VCaP (cell line): Measurements from ENCODE around the gene ZBTB34.

ENCODE experiments used
- H3K27ac ChIP-seq: fragments of 450-650 bp; 2 replicates; pipeline ENCODE4 v1.5.1; 2017
- TF ChIP-seq, protein P1 (sequence below): fragments of 450-650 bp; conservative IDR thresholded peaks from 2 replicates; pipeline ENCODE4 v1.5.1; 2017; ENCODE audit warnings: mild to moderate bottlenecking, moderate library complexity

The ZBTB34 gene

DNA sequence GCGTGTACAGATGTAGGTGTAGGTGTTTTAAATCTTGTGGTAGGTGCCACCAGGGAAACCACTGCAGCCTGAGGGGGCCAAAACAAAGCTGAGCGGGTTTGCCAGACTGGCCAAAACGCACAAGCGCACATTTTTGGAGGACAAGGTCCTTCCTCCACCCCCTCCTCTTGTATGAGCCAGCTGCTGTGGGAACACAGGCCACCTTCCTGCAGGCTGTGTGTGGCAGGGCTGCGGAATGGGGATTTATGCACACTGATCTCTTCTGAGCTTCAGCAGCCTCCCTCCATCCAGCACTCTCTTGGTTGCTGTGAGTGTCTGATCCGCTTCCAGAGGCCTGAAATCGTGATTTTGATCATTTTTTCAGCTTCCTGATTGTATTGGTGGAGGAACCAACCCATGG, 33.2 kb upstream of the ZBTB34 start:
- TF ChIP-seq, protein P1, sequence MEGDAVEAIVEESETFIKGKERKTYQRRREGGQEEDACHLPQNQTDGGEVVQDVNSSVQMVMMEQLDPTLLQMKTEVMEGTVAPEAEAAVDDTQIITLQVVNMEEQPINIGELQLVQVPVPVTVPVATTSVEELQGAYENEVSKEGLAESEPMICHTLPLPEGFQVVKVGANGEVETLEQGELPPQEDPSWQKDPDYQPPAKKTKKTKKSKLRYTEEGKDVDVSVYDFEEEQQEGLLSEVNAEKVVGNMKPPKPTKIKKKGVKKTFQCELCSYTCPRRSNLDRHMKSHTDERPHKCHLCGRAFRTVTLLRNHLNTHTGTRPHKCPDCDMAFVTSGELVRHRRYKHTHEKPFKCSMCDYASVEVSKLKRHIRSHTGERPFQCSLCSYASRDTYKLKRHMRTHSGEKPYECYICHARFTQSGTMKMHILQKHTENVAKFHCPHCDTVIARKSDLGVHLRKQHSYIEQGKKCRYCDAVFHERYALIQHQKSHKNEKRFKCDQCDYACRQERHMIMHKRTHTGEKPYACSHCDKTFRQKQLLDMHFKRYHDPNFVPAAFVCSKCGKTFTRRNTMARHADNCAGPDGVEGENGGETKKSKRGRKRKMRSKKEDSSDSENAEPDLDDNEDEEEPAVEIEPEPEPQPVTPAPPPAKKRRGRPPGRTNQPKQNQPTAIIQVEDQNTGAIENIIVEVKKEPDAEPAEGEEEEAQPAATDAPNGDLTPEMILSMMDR, result no peak
- no peak overlapping the region; the same call in 1 of the 2 replicates for H3K27ac ChIP-seq

- TF ChIP-seq, protein P1, result no peak
- no peak overlapping the region for H3K27ac ChIP-seq
Observed at GRCh38 chr9:126829035-126829434, 31.4 kb upstream of the ZBTB34 start.

- TF ChIP-seq, protein P1, result no peak
- H3K27ac ChIP-seq, result no peak overlapping the region
Observed at GRCh38 chr9:126830827-126831226, 29.6 kb upstream of the ZBTB34 start.

DNA sequence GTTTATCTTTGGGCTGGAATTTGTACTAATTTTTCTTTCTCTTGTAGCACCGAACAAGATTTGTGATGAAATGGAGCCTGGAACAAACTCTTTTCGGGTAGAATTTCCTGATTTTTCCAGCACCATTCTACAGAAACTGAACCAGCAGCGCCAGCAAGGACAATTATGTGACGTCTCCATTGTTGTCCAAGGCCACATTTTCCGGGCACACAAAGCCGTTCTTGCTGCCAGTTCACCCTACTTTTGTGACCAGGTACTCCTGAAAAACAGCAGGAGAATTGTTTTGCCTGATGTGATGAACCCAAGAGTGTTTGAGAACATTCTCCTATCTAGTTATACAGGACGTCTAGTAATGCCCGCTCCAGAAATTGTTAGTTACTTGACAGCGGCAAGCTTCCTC, 28.0 kb upstream of the ZBTB34 start:
- TF ChIP-seq, protein P1, result no peak
- no peak overlapping the region for H3K27ac ChIP-seq

- H3K27ac ChIP-seq, result no peak overlapping the region
- TF ChIP-seq, protein P1, result no peak
Observed at GRCh38 chr9:126833020-126833419, 27.4 kb upstream of the ZBTB34 start.

DNA sequence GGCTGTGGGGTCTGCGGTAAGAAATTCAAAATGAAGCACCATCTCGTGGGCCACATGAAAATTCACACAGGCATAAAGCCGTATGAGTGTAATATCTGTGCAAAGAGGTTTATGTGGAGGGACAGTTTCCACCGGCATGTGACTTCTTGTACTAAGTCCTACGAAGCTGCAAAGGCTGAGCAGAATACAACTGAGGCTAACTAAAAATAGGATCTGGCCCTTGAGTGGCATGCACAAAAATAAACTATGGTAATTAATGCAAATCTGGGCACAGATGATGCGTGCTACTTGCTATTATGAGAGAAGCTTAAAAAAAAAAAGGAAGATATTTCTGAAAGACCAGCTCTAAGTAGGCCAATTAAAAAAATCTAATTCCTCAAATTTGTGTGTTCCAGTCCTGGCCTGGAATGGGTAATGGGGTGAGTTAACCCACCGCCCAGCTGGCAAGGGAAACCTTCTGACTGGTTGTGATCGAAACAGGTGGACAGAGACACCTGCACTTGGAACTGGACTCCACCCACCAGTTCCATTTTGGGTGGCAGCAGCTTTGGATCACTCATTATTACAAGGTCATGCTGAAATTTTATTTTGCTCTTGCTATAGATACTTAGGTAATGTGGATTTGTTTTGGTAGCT, 26.6 kb upstream of the ZBTB34 start:
- TF ChIP-seq, protein P1, result no peak

DNA sequence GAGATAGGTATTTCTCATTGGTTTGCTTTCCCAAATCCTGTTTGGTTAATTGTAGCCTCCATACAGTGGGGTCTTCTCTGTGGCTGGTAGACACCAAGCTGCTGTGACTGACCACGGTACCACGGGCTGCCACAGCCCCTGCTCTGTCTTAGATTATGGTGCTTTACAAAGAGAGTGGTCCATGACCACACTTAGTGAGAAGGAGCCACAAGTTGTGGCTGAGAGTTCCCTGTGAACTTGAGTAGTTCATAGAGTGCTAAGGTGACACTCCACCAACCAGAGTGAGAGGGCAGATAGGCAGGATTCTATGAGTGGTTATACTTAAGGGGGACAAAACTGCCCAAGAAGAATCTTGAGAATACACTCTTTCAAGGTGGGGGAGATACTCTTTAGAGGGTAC, 25.8 kb upstream of the ZBTB34 start:
- no peak overlapping the region for H3K27ac ChIP-seq
- TF ChIP-seq, protein P1, result no peak

More for the DNA sequence above, 26.6 kb upstream of the ZBTB34 start:
- H3K27ac ChIP-seq, result no peak overlapping the region
